ENCODE measurements around the gene PRDX2. TPM values are rescaled to one million over a fixed set of nuclear protein-coding genes. Genes with fewer than 3 reads are reported as not detected.

The PRDX2 gene
- total and polyA plus RNA-seq, 2 experiments from 2014 or later = 346 to 465 TPM

- 0 out of 2 replicates have a peak, but pooled peaks cover 6% of the 10 kb centered on the region for H3K36me3 ChIP-seq (ENCODE audit: insufficient read depth)
- 0 out of 2 replicates have a peak, but pooled peaks cover 4% of the 10 kb centered on the region for H4K20me1 ChIP-seq (replicated peaks; ENCODE audit: insufficient read depth)
- no peak for ATAC-seq
- H3K4me3 ChIP-seq = no peak overlapping the region
- H3K9me2 ChIP-seq (ENCODE audit: insufficient read depth) = no peaks in the 10 kb centered on the region
- no peak overlapping the region for H2AFZ ChIP-seq
- TF ChIP-seq CREB1 (CRISPR knock-in tag; IDR thresholded peaks at IDR 0.05; ENCODE audit: low read depth) (no peak), NANOG (IDR thresholded peaks at IDR 0.05; ENCODE audit: borderline replicate concordance) (no peak), ZNF331 (CRISPR knock-in tag; IDR thresholded peaks at IDR 0.05; ENCODE audit: low read depth) (no peak), POLR2AphosphoS5 (IDR thresholded peaks at IDR 0.05; ENCODE audit: low read depth) (no peak), EZH2phosphoT487 (IDR thresholded peaks at IDR 0.05; ENCODE audit: unreplicated experiment) (no peak), JUNB (IDR thresholded peaks at IDR 0.05; ENCODE audit: unreplicated experiment) (no peak), ETS1 (IDR thresholded peaks at IDR 0.05) (no peak)
- Mint-ChIP-seq H3K27me3 (ENCODE audit: insufficient read depth, low read depth, poor library complexity) (peaks cover 26% of the 10 kb centered on the region), H3K4me3 (no peak overlapping the region), H3K4me1 (peaks cover 6% of the 10 kb centered on the region; the same call in 2 of the 3 replicates), H3K9me3 (peaks cover 3% of the 10 kb centered on the region; the same call in 2 of the 3 replicates), H3K36me3 (ENCODE audit: low read depth) (peaks cover 36% of the 10 kb centered on the region), H3K27ac (no peak overlapping the region)
- no peak overlapping the region for H3K4me2 ChIP-seq
- H3K27me3 ChIP-seq (ENCODE audit: insufficient read depth) = no peaks in the 10 kb centered on the region
- H3K4me1 ChIP-seq (ENCODE audit: insufficient read depth) = no peaks in the 10 kb centered on the region; the same call in 1 of the 2 replicates
- DNase-seq (ENCODE audit: low spot score) = no peak
- peaks cover 9% of the 10 kb centered on the region; the same call in 1 of the 2 replicates for H3F3A ChIP-seq (replicated peaks; ENCODE audit: low read depth)
- no peaks in the 10 kb centered on the region for H3K79me2 ChIP-seq (replicated peaks; ENCODE audit: insufficient read depth)
- no peak overlapping the region for H3K27ac ChIP-seq (ENCODE audit: low read depth)
Measured at GRCh38 chr19:12759686-12760085, 41.9 kb downstream of the PRDX2 start.

- no peak overlapping the region for H3K27ac Mint-ChIP-seq
- H3K36me3 Mint-ChIP-seq (ENCODE audit: low read depth) = peaks cover 20% of the 10 kb centered on the region
- H3K27me3 ChIP-seq (ENCODE audit: insufficient read depth) = 0 out of 2 replicates have a peak, but pooled peaks cover 3% of the 10 kb centered on the region
- H3K36me3 ChIP-seq (ENCODE audit: insufficient read depth) = no peaks in the 10 kb centered on the region
- H3K27me3 Mint-ChIP-seq (ENCODE audit: insufficient read depth, low read depth, poor library complexity) = peaks cover 29% of the 10 kb centered on the region
- H3F3A ChIP-seq (replicated peaks; ENCODE audit: low read depth) = peaks cover 7% of the 10 kb centered on the region; the same call in 1 of the 2 replicates
- peaks cover 6% of the 10 kb centered on the region; the same call in 2 of the 3 replicates for H3K4me1 Mint-ChIP-seq
- peak overlapping the region; percentile 65 for H3K4me3 Mint-ChIP-seq
- H3K9me3 Mint-ChIP-seq = peaks cover 3% of the 10 kb centered on the region; the same call in 2 of the 3 replicates
- DNase-seq (ENCODE audit: low spot score) = peak; percentile 91
- no peaks in the 10 kb centered on the region for H3K79me2 ChIP-seq (replicated peaks; ENCODE audit: insufficient read depth)
- 0 out of 2 replicates have a peak, but pooled peaks cover 4% of the 10 kb centered on the region for H4K20me1 ChIP-seq (replicated peaks; ENCODE audit: insufficient read depth)
- no peaks in the 10 kb centered on the region for H3K9me2 ChIP-seq (ENCODE audit: insufficient read depth)
- H3K4me3 ChIP-seq = peak overlapping the region; percentile 57
- H3K4me2 ChIP-seq = peak overlapping the region; percentile 80
- H3K4me1 ChIP-seq (ENCODE audit: insufficient read depth) = no peaks in the 10 kb centered on the region; the same call in 1 of the 2 replicates
- ATAC-seq = peak; percentile 88
- H3K27ac ChIP-seq (ENCODE audit: low read depth) = no peak overlapping the region
- H2AFZ ChIP-seq = peak overlapping the region; percentile 86
- TF ChIP-seq EZH2 (IDR thresholded peaks at IDR 0.05; ENCODE audit: low read depth, unreplicated experiment) (no peak), JUNB (IDR thresholded peaks at IDR 0.05; ENCODE audit: unreplicated experiment) (no peak), ZNF114 (CRISPR knock-in tag; IDR thresholded peaks at IDR 0.05) (no peak), POLR2AphosphoS5 (IDR thresholded peaks at IDR 0.05; ENCODE audit: low read depth) (no peak; the same call in 1 of the 2 replicates), CREB1 (CRISPR knock-in tag; IDR thresholded peaks at IDR 0.05; ENCODE audit: low read depth) (0 out of 2 replicates have a peak, but pooled peaks have one; percentile 22), ZNF462 (CRISPR knock-in tag; IDR thresholded peaks at IDR 0.05) (no peak)
- TF ChIP-seq, protein P1, sequence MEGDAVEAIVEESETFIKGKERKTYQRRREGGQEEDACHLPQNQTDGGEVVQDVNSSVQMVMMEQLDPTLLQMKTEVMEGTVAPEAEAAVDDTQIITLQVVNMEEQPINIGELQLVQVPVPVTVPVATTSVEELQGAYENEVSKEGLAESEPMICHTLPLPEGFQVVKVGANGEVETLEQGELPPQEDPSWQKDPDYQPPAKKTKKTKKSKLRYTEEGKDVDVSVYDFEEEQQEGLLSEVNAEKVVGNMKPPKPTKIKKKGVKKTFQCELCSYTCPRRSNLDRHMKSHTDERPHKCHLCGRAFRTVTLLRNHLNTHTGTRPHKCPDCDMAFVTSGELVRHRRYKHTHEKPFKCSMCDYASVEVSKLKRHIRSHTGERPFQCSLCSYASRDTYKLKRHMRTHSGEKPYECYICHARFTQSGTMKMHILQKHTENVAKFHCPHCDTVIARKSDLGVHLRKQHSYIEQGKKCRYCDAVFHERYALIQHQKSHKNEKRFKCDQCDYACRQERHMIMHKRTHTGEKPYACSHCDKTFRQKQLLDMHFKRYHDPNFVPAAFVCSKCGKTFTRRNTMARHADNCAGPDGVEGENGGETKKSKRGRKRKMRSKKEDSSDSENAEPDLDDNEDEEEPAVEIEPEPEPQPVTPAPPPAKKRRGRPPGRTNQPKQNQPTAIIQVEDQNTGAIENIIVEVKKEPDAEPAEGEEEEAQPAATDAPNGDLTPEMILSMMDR (conservative IDR thresholded peaks at IDR 0.05; ENCODE audit: low read depth in 2 of 2) = peak; percentile 78 to 94
Measured at GRCh38 chr19:12757544-12758274, 43.9 kb downstream of the PRDX2 start.
